ENCODE measurements around the gene NKRF. TPM values are rescaled to one million over a fixed set of nuclear protein-coding genes. Genes with fewer than 3 reads are reported as not detected.

NKRF gene
- polyA plus RNA-seq, 3 donors, result 1.3 to 4.7 (median 2.4) TPM

DNA sequence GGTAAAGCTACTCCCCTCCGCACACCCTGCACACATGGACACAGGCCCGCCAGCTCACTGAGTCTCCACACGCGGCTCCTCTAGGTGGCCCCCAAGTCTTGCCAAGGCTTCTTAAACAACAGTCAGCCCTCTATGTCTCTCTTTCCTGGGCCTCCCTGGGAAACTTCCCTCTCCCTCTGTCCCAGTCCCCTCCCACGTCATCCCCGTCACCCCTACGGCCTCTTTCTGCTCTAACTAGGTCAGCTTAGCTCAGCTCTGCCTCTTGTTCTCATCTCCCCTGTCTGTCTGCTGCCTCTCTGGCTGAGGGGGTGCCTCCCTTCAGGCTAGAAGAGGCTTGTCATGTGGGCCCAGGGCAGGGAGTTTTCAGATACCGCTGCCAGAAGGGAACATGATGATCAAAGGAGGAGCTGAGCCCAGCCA is 47.9 kb upstream of the NKRF start:
- Histone ChIP-seq H3K9ac (ENCODE audit: insufficient read depth, low read length, poor library complexity, severe bottlenecking) (no peak overlapping the region), H3K36me3 (replicated peaks in 1 of 2; ENCODE audit: control insufficient read depth in 1 of 2, insufficient read depth in 2 of 2, low read length in 2 of 2) (peaks cover 26 to 49% of the 10 kb centered on the region in 2 donors), H4K20me1 (ENCODE audit: insufficient read depth, low read length) (no peaks in the 10 kb centered on the region), H3K4me1 (ENCODE audit: control insufficient read depth in 1 of 2, insufficient read depth in 2 of 2, low read length in 2 of 2) (peaks cover 0 to 9% of the 10 kb centered on the region in 2 donors), H2AFZ (ENCODE audit: insufficient read depth, low read depth, low read length, poor library complexity, severe bottlenecking) (no peak overlapping the region), H3K27ac (ENCODE audit: low read depth in 1 of 2, low read length in 2 of 2) (no peak overlapping the region), H3K4me2 (replicated peaks; ENCODE audit: extremely low read depth, low read length, poor library complexity, severe bottlenecking) (no peak overlapping the region), H3K9me3 (replicated peaks in 1 of 2; ENCODE audit: control insufficient read depth in 1 of 2, insufficient read depth in 1 of 2, low read length in 2 of 2) (no peaks in the 10 kb centered on the region), H3K27me3 (ENCODE audit: control insufficient read depth in 2 of 2, insufficient read depth in 2 of 2, low read length in 2 of 2) (no peaks in the 10 kb centered on the region), H3K4me3 (replicated peaks in 1 of 3; ENCODE audit: low read depth in 2 of 3, low read length in 3 of 3) (no peak overlapping the region), H3K79me2 (ENCODE audit: insufficient read depth, low read length) (no peaks in the 10 kb centered on the region)
- peak overlapping the region in 5 of 7 donors; percentile 25 to 82 (median 60) for H3K27ac Mint-ChIP-seq
- H3K27me3 Mint-ChIP-seq (ENCODE audit: low read depth in 3 of 3), result peaks cover 0 to 5% (median 0%) of the 10 kb centered on the region in 3 donors
- H3K4me1 Mint-ChIP-seq, result peaks cover 9% of the 10 kb centered on the region
- peaks cover 0 to 2% (median 0%) of the 10 kb centered on the region in 7 donors for H3K9me3 Mint-ChIP-seq
- intact Hi-C loops (cut with micrococcal nuclease), result no loop called here
- DNase-seq, result no peak
- no CpG with 5 or more reads among the region's 8 CpGs for WGBS (ENCODE audit: insufficient coverage)
- H3K4me3 Mint-ChIP-seq, result no peak overlapping the region
- no peak for TF ChIP-seq CTCF (IDR thresholded peaks at IDR 0.05)
- peaks cover 52 to 56% of the 10 kb centered on the region in 2 donors for H3K36me3 Mint-ChIP-seq

DNA sequence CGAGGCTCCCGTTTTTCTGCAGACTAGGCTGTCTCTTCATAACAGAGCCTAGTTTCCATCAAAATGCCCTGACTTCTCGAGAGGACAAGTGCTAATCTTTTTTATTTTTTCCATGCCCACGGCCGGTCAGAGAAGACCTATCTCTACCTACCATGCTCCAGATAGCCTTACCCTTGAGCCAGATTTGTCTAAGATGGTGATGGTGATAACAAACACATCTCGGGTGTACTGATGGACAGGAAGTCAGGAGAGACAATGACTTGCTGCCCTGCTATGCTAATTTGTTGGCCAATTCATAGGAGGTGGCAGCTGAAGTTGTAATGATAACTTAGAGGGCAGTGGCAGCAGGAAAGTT is 42.2 kb upstream of the NKRF start:
- no peaks in the 10 kb centered on the region for H3K4me1 ChIP-seq (ENCODE audit: control insufficient read depth in 1 of 2, insufficient read depth in 2 of 2, low read length in 2 of 2)
- H3K36me3 ChIP-seq (replicated peaks in 1 of 2; ENCODE audit: control insufficient read depth in 1 of 2, insufficient read depth in 2 of 2, low read length in 2 of 2), result peaks cover 31 to 66% of the 10 kb centered on the region in 2 donors
- DNase-seq, result no peak
- no peak overlapping the region for H3K4me2 ChIP-seq (replicated peaks; ENCODE audit: extremely low read depth, low read length, poor library complexity, severe bottlenecking)
- H3K9ac ChIP-seq (ENCODE audit: insufficient read depth, low read length, poor library complexity, severe bottlenecking), result no peak overlapping the region
- peaks cover 43 to 64% of the 10 kb centered on the region in 2 donors for H3K36me3 Mint-ChIP-seq
- H3K4me3 Mint-ChIP-seq, result no peak overlapping the region
- no peaks in the 10 kb centered on the region for H3K27me3 ChIP-seq (ENCODE audit: control insufficient read depth in 2 of 2, insufficient read depth in 2 of 2, low read length in 2 of 2)
- no peaks in the 10 kb centered on the region for H3K9me3 ChIP-seq (replicated peaks in 1 of 2; ENCODE audit: control insufficient read depth in 1 of 2, insufficient read depth in 1 of 2, low read length in 2 of 2)
- H3K9me3 Mint-ChIP-seq, result peaks cover 0 to 2% (median 0%) of the 10 kb centered on the region in 7 donors
- H3K27ac ChIP-seq (ENCODE audit: low read depth in 1 of 2, low read length in 2 of 2), result no peak overlapping the region
- WGBS (ENCODE audit: insufficient coverage), result 100% methylated on average over 1 of the region's 6 CpGs
- no peaks in the 10 kb centered on the region for H4K20me1 ChIP-seq (ENCODE audit: insufficient read depth, low read length)
- intact Hi-C loops (cut with micrococcal nuclease), result no loop called here
- H2AFZ ChIP-seq (ENCODE audit: insufficient read depth, low read depth, low read length, poor library complexity, severe bottlenecking), result no peak overlapping the region
- H3K4me3 ChIP-seq (replicated peaks in 1 of 3; ENCODE audit: low read depth in 2 of 3, low read length in 3 of 3), result no peak overlapping the region
- no peak for TF ChIP-seq CTCF (IDR thresholded peaks at IDR 0.05)
- H3K4me1 Mint-ChIP-seq, result no peaks in the 10 kb centered on the region
- H3K79me2 ChIP-seq (ENCODE audit: insufficient read depth, low read length), result no peaks in the 10 kb centered on the region
- peaks cover 0 to 9% (median 1%) of the 10 kb centered on the region in 3 donors for H3K27me3 Mint-ChIP-seq (ENCODE audit: low read depth in 3 of 3)
- H3K27ac Mint-ChIP-seq, result peak overlapping the region in 1 of 7 donors; percentile 32

All from CD14-positive monocyte (primary cell).